Hematopoietic multipotent progenitor cell treated with erythropoietin and hydrocortisone succinate and interleukin-3 and kit ligand, for 4 days (in vitro differentiated cells): ENCODE results near the gene SLC35F5.
"Not testable (repeated sequence)": the region's sequence is repeated elsewhere in the genome, so short reads cannot be mapped to it uniquely, and the experiment has no call there.

Source experiments
- DNase-seq: peaks from one replicate; pipeline ENCODE4 v3.0.0-alpha.2; 2015

Gene SLC35F5, protein sequence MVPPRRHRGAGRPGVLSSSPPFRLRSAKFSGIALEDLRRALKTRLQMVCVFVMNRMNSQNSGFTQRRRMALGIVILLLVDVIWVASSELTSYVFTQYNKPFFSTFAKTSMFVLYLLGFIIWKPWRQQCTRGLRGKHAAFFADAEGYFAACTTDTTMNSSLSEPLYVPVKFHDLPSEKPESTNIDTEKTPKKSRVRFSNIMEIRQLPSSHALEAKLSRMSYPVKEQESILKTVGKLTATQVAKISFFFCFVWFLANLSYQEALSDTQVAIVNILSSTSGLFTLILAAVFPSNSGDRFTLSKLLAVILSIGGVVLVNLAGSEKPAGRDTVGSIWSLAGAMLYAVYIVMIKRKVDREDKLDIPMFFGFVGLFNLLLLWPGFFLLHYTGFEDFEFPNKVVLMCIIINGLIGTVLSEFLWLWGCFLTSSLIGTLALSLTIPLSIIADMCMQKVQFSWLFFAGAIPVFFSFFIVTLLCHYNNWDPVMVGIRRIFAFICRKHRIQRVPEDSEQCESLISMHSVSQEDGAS

DNA sequence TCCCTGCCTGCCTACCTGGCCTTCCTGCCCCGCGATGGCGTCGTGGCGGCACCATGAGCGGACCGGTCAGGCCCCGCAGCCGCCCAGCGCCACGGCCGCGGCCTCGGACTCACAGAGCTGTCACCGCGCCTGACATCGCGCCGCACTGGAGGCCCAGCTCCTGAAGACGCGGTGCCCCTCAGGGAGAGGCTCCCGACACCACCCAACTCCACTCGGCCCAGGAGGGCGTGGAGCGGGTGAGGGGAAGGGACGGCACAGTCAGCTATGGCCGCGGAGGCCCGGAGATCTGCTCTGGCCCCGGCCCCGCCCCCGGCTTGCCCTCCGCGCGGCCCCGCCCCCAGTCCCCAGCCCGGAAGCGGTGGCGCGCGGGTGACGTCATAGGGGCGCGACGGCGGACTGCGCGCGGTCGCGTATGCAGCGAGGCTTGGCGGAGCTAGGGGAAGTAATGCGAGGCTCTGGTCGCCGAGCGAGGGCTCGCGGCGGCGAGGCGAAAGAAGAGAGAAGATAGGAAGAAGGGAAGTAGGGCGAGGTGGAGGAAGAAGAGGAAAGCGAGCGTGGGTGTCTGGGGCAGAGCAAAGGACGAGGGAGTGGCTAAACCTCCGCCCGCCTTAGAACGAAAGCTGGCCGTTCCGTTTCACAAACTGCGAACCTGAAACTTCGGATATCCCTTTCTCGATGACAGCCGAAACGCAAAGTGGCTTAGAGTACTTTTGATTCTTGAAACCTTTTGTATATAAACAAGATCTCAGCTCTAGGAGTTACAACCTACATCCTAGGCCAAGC is at the start of gene SLC35F5:
Gene SLC35F5, minus strand, starts transcription at position 288 of the 783 bp plus-strand sequence. Its CDS starts 233 bp downstream, at position 55.
- DNase-seq = peak; percentile 96

DNA sequence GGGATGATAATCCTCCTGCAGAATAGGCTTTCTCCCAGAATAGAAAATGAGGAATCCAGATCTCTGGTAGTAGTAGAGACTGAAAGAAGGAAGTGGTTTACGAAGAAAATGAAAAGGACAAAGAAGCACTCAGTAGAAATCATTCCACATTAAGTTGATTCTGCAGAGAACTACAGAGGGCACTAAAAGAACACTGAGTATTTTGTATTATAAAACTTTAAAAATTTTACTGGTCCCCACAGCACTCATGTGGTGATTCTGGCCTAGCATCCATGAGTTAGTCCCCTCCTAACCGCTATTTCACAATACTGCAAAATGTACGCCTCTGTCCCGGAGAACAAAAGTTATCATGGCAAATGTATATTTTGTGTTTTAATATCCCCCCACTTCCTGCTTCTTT is 42.9 kb upstream of the SLC35F5 start:
- peak; percentile 56 for DNase-seq

DNA sequence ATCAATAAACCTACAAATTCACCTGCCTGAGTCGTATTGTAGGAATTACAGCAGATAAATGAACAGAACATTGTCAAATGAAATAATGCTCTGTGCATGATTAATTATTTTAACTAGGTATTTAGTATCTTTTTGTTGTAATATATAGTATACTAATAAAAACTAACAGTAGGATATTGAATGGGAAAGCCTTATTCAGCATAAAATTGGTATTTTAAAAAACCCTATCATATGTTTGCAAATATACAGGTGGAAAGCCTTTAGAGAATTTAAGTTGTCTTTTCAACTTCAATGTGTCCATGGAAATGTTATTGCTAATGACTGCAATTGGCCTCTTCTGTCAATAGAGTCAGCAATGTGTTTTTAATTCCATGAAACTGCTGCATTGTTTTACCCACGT is 40.8 kb upstream of the SLC35F5 start:
- DNase-seq = no peak

DNA sequence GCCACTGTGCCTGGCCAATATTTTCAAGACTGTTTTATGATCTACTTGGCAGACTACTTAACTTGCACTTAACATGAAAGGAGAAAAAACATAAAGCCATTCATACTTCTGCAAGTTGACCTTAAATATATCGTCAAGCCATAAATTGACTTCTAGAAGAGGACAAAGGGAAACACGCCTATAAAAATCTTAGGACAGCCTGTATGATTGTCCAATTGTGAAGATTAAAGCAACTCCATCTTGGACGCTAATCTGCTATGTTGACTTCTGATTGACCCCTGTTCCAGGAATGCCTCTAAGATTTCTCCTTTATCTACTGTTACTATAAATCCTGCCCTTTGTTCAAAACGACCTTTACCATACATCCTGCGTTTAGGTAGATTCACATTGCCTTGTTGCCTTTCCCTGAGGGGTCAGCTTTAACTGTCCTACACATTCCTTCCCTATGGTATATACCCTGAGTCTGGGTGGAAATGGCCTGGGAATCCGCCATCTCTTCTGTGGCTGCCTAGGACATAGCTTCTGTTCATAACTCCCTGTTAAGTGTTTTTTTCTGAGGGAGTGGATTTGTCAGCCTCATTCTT is 40.2 kb upstream of the SLC35F5 start:
- DNase-seq = no peak

DNA sequence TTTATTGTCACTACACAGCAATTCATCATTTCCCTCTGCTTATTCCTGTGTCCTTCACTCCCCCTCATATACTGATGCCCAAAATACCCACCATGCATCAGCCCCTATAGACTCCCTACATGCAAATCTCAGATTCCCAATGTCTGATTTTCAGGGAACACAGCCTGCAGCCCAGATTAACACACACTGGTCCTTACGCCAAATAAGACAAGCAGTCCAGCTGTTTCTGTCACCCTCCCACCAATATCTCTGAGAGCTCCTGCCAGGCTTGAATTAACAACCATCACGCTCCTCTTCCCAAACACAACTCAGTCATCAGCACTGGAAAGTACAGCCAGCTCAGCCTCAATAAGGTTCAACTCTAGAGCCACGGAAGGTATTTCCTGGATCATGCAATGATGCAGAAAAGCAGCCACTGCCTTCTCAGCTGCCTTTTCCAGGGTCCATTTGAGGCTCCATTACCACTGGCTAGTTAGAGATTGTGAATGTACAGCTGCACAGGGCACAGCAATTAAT is 39.0 kb upstream of the SLC35F5 start:
- no peak for DNase-seq

DNA sequence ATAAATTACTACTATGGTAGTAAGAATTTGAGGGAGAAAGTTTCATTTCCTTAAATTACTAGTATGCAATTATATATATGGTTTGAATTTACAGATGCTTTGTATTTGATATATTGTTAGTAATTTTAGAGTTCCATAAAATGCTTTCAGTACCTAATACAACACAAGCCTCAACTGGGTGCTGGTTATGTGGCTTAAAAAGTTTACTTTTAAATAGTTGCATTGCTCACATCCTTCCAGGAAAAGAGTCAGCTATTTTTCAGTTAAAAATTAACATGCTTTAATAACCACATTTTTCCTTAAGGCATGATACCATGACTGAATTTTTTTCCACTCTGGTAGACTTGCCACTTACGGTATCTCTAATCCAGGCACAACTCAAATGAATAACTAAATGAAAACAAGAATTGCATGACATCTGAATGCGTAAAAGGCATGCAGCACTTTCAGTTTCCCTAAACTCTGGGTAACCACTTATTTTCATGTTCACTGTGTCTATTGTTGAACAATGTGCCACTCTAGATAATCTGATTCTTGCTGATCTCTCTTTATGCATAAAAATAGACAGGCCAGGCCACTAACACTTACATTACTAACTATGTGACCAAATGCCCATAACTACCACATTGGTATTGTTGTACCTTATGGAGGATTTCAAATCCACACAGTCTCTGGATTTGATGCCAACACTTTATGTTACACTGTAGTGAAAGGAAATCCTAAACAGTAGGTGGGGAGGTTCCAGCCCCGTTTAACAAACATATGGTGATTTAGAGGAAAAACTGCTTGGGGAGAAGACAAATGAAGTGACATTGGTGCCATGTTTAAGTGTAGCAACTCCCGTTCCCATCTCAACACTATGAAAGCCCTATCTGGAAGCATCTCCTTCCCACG is 35.5 kb upstream of the SLC35F5 start:
- peak; percentile 20 for DNase-seq

DNA sequence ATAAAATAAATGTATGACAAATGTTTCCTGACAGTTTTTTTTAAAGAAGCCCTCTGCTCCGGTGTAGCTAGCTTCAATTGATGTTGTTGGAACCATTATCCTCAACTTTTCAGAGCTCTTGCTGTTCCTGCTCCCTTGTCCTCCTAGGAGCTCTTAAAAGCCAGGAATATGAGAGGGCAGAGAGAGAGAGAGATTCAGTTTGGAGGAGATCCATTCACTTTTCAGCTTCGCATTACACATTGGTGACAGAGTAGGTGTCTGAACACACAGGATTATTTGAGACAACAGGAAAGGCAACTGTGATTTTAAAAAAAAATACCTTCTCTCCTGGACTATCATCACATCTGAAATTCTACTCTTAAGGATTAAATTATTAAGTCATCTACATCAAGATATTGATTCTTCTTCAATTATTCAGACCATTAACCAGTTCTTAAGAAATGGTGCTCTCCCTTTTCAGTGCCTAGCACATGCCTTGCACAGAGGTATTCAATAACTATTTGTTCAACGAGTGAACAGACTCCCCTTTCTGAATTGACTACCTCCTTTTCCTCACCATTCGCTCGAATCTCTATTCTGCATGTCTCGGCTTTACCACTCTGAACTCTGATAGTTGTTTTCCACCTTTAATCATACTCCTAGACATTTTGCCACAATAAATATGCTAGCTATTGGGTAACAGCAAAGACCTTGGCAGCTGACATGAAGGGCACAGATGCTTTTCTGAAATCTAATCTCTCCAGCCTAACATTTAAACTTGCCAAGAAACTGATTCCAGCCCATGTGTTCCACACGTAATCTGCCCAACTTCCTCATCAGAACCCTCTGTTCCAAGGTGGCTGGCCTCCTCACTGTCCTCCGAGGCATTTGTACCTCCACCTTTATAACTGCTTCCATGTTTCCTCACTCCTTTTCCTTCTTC is 28.6 kb upstream of the SLC35F5 start:
- no peak for DNase-seq

DNA sequence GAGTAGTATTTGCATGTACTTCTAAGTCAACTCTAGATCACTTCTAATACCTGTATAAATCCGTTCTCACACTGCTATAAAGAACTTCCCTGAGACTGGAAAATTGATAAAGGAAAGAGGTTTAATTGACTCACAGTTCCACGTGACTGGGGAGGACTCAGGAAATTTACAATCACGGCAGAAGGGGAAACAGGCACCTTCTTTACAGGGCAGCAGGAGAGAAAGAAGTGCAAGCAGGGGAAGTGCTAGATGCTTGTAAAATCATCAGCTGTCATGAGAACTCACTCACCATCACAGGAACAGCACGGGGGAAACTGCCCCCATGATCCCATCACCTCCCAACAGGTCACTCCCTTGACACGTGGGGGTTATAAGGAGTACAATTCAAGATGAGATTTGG is 24.0 kb upstream of the SLC35F5 start:
- no peak for DNase-seq

DNA sequence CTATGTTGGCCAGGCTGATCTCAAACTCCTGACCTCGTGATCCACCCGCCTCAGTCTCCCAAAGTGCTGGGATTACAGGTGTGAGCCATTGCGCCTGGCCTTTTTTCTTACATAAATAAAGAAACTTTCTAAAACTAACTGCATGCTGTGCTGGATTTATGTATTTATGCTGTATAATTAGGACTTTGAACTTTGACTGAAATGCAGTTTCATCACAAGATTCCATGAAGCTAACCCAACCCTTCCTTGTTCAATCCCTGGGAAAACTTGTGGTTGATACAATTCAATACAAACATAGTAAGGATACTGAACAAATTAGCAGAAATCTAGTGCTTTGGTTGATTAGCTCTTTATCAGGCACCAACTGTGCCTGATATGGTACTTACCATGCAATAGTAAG is 20.9 kb upstream of the SLC35F5 start:
- no peak for DNase-seq

DNA sequence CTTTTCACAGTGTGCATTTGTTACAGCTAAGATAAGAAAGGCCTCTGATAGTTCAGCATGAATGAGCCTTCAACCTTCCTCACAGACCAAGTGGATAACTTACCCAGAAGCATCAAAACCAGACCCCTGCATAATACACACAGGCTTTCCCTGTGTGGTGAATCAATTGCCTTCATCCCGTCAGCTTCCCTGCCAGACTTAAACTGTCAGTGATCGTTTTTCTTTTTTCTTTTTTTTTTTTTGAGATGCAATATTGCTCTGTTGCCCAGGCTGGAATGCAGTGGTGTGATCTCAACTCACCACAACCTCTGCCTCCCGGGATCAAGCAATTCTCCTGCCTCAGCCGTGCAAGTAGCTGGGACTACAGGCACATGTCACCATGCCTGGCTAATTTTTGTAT is 20.5 kb upstream of the SLC35F5 start:
- no peak for DNase-seq

DNA sequence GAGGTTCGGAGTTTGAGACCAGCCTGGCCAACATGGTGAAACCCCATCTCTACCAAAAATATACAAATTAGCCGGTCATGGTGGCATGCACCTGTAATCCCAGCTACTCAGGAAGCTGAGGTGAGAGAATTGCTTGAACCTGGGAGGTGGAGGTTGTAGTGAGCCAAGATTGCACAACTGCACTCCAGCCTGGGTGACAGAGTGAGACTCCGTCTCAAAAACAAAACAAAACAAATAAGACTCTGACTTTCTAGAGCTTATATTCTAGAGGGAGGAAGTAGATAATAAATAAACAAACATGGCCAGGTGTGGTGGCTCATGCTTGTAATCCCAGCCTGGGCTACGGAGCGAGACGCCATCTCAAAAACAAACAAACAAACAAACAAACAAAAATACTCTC is 18.2 kb upstream of the SLC35F5 start:
- DNase-seq = not testable (repeated sequence)

DNA sequence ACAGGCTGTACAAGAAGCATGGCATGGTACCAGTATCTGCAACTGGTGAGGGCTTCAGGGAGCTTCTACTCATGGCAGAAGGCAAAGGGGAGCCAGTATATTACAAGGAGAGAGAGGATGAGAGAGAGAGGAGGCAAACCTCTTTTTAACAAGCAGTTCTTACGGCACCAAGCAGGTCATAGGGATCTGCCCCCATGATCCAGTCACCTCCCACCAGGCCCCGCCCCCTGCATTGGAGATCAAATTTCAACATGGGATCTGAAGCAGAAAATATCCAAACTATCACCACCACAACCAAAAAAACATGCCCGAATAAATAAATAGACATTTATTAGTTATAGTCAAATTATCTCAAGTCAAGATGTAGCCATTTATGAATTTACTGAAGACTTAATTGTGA is 14.5 kb upstream of the SLC35F5 start:
- DNase-seq = no peak

DNA sequence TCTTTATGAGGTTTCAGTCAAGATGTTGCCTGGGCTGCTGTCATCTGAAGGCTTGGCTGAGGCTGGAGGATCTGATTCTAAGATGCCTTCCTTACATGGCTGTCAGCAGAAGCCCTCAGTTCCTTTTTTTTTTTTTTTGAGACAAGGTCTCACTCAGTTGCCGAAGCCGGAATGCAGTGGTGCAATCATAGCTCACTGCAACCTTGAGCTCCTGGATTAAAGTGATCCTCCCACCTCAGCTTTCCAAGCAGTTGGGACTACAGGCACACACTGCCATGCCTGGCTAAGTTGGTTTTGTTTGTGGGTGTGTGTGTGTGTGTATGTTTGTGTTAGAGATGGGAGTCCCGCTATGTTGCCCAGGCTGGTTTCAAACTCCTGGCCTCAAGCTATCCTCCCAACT is 13.1 kb upstream of the SLC35F5 start:
- DNase-seq = no peak

DNA sequence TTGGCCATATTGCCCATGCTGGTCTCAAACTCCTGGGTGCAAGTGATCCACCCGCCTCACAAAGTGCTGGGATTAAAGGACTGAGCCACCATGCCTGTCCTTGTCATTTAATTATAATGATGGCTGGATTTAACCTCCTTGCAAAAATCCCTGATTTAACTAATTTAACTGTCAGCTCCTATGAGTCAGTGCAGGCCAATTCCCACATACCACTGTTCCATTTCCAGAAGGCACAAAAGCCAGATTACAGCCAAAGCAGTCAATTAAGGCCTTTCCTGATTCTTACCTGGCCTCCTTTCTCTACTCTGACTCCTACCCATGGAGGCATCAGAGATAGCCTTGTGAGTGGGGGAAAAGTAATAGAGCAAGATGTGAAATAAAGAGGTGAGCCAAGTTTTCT is 12.3 kb upstream of the SLC35F5 start:
- no peak for DNase-seq

DNA sequence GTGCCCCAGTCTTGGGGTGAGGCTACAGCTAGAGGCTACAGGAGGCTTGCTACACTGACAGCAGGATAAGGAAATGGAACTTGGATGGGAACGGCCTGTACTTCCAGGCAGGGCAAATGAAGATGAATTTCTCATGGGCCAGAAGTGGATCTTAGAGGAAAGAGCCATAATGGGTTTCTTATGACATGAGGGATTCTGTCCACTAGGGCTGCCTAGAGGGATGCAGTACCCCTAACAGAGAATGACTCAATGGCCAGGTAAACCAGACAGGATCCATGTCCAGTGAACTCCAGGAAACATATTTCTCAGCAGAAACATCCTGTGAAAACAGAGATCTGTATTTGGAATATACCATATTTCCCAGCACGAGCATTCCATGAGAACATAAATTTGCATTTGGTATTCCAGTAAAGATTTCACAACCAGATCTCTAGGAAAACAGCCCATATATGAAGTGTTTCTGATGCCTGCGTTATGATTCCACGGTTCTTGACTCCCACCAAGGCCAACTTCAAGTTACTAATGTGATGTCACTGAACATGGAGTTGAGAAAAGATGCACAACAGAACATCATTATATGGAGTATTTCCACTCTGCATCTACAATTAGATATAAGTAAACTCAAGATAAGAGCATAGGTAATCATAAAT is 11.5 kb upstream of the SLC35F5 start:
- DNase-seq = no peak

DNA sequence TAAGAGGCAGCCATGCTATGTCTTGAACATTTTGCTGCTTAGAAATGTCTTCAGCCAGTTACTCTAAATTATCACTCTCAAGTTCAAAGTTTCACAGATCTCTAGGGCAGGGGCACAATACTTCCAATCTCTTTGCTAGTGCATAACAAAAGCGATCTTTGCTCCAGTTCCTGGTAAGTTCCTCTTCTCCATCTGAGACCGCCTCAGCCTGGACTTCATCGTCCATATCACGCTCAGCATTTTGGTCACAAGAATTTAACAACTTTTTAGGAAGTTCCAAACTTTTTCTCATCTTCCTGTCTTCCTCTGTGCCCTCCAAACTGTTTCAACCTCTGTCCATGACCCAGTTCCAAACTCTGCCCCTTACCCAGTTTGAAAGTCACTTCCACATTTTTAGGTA is 8.8 kb upstream of the SLC35F5 start:
- DNase-seq = no peak

DNA sequence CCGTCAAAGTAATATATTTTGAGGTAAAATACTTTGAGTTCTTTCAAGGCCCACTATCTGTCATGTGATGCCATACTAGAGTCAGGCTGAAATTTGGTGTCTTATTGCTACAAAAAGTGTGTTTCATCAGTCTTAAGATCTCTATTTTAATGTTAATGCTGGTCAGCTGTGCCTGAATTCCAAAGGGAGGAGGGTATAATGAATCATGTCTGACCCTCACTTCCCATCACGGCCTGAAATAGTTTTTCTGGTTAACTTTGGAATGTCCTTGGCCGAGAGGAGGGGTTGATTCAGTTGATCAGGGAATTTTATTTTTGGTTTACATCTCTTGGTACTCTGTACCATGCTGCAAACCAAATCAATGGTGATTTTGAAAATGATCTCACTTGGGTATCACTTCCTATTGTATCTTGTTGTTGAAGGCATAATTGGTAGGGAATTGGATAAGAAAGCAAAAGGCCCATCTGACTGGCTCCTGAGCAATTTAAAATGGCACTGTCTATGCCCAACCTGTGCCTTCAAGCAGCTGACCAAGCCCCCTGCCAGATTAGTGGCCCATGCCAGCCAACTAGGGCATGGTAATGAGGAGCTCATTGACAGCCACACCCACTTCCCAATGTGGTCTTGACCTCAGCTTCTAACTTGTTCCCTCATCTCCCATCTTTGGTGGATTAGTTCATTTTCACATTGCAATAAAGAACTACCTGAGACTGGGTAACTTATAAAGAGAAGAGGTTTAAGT is 6.1 kb upstream of the SLC35F5 start:
- no peak for DNase-seq

DNA sequence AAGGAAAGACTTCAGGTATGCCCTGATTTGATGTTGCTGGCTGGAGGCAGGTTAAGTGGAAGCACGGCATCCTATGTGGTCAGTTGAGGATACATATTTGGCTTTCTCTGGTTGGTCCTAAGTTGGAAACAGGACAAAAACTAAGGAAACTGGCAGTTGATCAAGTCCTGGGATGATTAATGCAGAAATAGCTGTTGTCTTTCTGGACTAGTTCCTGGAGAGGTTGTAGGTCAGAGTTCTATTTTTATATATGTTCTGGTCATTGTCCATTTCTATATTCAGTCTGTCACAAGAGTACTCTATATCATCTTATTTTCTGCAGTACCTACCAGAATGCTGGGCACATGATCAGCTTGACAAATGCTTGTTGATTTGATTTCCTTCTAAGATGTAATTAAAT is 4.0 kb upstream of the SLC35F5 start:
- DNase-seq = no peak

DNA sequence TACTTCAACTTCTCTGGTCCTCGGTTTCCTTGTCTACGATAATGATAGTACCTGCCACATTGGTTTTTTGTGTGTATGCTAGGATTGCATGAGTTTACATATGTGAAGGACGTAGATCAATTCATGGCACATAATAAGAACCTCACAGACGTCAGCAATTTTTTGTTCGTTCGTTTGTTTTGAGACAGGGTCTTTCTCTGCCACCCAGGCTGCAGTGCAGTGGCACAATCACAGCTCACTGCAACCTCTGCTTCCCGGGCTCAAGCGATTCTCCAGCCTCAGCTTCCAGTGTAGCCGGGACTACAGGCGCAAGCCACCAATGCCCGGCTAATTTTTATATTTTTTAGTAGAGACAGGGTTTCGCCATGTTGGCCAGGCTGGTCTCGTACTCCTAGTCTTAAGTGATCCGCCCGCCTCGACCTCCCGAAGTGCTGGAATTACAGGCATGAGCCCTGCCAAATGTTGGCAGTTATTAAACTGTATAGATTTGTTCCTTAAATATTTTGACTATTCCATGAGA is 756 bp upstream of the SLC35F5 start:
- DNase-seq = no peak
